ENCODE data around the gene SUGCT. TPM values are rescaled to one million over a fixed set of nuclear protein-coding genes. Genes with fewer than 3 reads are reported as not detected.

SUGCT gene
- total RNA-seq, 1 donor from 2014 or later = 11.9 TPM

GRCh38 chr7:40095695-40096327 is 39.0 kb upstream of the SUGCT start:
- H3K9me3 Mint-ChIP-seq (ENCODE audit: unreplicated experiment) = no peaks in the 10 kb centered on the region
- peaks cover 5% of the 10 kb centered on the region for H3K4me1 Mint-ChIP-seq (ENCODE audit: unreplicated experiment)
- no peak overlapping the region for H3K4me3 Mint-ChIP-seq (ENCODE audit: unreplicated experiment)
- no peak for TF ChIP-seq CTCF (IDR thresholded peaks at IDR 0.05)
- H3K36me3 Mint-ChIP-seq (ENCODE audit: unreplicated experiment) = peaks cover 38% of the 10 kb centered on the region
- DNase-seq (ENCODE audit: extremely low spot score, unreplicated experiment) = no peak
- H3K27ac Mint-ChIP-seq (ENCODE audit: unreplicated experiment) = no peak overlapping the region
- no peaks in the 10 kb centered on the region for H3K27me3 Mint-ChIP-seq (ENCODE audit: unreplicated experiment)

DNA sequence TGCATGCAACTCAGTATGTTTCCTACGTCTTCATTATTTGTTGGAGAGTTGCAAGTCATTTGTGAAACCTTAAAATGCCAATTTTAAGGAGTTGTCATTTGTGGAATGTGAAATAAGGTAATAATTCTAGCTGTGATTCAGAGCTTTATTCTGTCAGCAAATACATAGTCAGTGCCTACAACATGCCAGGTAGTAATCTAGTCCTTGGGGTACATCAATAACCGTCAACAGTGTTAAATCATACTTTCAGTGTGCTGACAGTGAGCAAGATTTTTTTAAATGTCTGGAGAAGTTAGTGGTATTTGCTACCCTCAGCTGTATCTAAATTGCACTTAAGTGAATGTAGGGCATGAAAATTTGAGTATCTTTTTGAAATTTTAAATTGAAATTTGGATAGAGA is 37.1 kb upstream of the SUGCT start:
- Mint-ChIP-seq H3K4me3 (ENCODE audit: unreplicated experiment) (no peak overlapping the region), H3K27ac (ENCODE audit: unreplicated experiment) (no peak overlapping the region), H3K4me1 (ENCODE audit: unreplicated experiment) (peaks cover 3% of the 10 kb centered on the region), H3K27me3 (ENCODE audit: unreplicated experiment) (no peaks in the 10 kb centered on the region), H3K9me3 (ENCODE audit: unreplicated experiment) (no peaks in the 10 kb centered on the region), H3K36me3 (ENCODE audit: unreplicated experiment) (peaks cover 30% of the 10 kb centered on the region)
- DNase-seq (ENCODE audit: extremely low spot score, unreplicated experiment) = no peak
- no peak for TF ChIP-seq CTCF (IDR thresholded peaks at IDR 0.05)

DNA sequence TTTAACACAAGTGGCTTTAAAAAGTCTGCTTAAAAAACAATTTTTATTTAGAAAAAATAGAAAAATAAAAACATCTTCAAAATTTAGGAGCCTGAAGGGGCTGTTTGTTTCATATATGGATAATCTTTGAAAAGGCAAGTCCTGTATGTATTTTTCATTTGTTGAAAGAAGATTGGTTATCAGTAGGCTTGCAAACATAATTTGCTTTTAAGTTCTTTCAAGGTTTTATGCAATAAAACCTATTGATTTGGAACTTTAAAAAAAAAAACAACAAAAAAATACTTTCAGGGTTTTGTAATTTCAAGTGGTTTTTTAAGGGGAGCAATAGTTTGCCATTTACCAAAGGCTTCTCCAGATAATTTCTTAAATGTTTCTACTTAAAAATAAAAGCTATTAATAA is 36.0 kb upstream of the SUGCT start:
- Mint-ChIP-seq H3K27me3 (ENCODE audit: unreplicated experiment) (no peaks in the 10 kb centered on the region), H3K4me1 (ENCODE audit: unreplicated experiment) (peaks cover 3% of the 10 kb centered on the region), H3K9me3 (ENCODE audit: unreplicated experiment) (no peaks in the 10 kb centered on the region), H3K27ac (ENCODE audit: unreplicated experiment) (no peak overlapping the region), H3K4me3 (ENCODE audit: unreplicated experiment) (no peak overlapping the region), H3K36me3 (ENCODE audit: unreplicated experiment) (peaks cover 23% of the 10 kb centered on the region)
- TF ChIP-seq CTCF (IDR thresholded peaks at IDR 0.05) = no peak
- no peak for DNase-seq (ENCODE audit: extremely low spot score, unreplicated experiment)

DNA sequence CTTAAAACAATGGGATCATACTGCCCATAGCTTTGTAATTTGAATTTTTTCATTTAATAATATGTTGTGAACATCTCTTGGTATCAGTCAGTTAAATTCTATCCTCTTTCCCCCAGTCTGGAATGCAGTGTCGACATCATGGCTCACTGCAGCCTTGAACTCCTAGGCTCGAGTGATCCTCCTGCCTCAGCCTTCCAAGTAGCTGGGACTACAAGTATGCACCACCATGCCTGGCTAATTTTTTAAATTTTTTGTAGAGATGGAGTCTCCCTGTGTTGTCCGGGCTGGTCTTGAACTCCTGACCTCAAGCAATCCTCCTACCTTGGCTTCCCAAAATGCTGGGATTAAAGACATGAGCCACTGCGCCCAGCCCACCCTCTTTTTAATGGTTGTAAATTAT is 35.0 kb upstream of the SUGCT start:
- H3K27me3 Mint-ChIP-seq (ENCODE audit: unreplicated experiment) = no peaks in the 10 kb centered on the region
- H3K36me3 Mint-ChIP-seq (ENCODE audit: unreplicated experiment) = peaks cover 14% of the 10 kb centered on the region
- DNase-seq (ENCODE audit: extremely low spot score, unreplicated experiment) = no peak
- no peak for TF ChIP-seq CTCF (IDR thresholded peaks at IDR 0.05)
- no peaks in the 10 kb centered on the region for H3K9me3 Mint-ChIP-seq (ENCODE audit: unreplicated experiment)
- H3K4me3 Mint-ChIP-seq (ENCODE audit: unreplicated experiment) = no peak overlapping the region
- H3K27ac Mint-ChIP-seq (ENCODE audit: unreplicated experiment) = no peak overlapping the region
- H3K4me1 Mint-ChIP-seq (ENCODE audit: unreplicated experiment) = peaks cover 3% of the 10 kb centered on the region

DNA sequence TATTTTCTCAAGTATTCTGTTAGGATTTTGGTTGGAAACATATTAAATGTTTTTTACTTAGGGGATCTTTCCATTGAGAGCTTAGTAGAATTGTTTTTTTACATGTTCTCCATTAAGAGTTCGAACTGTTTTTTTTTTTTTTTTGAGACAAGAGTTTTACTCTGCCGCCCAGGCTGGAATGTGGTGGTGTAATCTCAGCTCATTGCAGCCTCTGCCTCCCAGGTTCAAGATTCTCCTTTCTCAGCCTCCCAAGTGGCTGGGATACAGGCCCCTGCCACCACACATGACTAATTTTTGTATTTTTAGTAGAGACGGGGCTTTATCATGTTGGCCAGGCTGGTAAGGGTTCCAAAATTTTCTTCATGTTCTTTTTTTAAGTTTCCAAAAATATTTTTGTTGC is 33.6 kb upstream of the SUGCT start:
- H3K27ac Mint-ChIP-seq (ENCODE audit: unreplicated experiment) = peak overlapping the region; percentile 58
- no peaks in the 10 kb centered on the region for H3K9me3 Mint-ChIP-seq (ENCODE audit: unreplicated experiment)
- H3K27me3 Mint-ChIP-seq (ENCODE audit: unreplicated experiment) = no peaks in the 10 kb centered on the region
- no peak overlapping the region for H3K4me3 Mint-ChIP-seq (ENCODE audit: unreplicated experiment)
- DNase-seq (ENCODE audit: extremely low spot score, unreplicated experiment) = no peak
- peaks cover 3% of the 10 kb centered on the region for H3K4me1 Mint-ChIP-seq (ENCODE audit: unreplicated experiment)
- no peak for TF ChIP-seq CTCF (IDR thresholded peaks at IDR 0.05)
- peaks cover 7% of the 10 kb centered on the region for H3K36me3 Mint-ChIP-seq (ENCODE audit: unreplicated experiment)

Measured in osteocyte (in vitro differentiated cells).